ENCODE results near the gene CCR9.

Gene CCR9

DNA sequence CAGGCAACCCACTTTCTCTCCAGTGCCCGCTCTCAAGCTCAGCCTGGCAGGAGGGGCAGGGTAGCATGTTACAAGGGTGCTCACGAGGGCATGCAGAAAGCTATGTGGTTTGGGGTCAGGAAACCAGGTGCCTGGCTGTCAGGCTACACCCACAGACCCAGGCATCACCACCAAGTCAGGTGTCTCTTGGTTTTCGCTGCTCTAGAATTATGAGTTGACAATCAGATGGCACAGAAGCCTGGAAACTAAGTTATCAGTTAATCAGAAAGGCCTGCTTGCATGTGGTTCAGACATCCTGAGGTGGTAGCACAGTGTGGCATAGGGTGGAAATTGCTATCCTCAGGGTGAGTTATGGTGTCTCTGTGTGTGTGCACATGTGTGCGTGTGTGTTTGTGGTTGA is 16.2 kb upstream of the CCR9 start:
- H3K27ac ChIP-seq = no peak overlapping the region
- no peak overlapping the region for H3K4me3 ChIP-seq

GRCh38 chr3:45871780-45872179 is 14.6 kb upstream of the CCR9 start:
- Histone ChIP-seq H3K27ac (no peak overlapping the region), H3K4me3 (no peak overlapping the region)

- H3K27ac ChIP-seq = no peak overlapping the region
- H3K4me3 ChIP-seq = no peak overlapping the region
Measured at GRCh38 chr3:45872569-45872968, 13.8 kb upstream of the CCR9 start.

DNA sequence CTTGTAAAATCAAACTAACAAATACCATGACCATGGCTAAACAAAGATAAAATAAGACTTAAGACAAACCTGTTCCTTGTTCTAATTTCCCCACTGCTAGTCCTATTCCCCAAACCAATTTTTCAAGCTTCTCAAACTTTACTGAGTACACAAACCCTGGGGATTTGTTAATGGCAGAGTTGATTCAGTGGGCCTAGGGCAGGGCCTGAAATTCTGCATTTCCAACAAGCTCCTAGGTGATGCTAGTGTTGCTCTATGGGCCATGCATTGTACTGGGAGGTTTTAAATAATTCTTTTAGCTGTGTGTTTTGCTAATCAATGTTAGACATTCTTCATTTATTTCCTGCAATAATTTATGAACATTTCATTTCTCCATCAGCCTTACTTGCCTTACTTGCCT is 13.3 kb upstream of the CCR9 start:
- Histone ChIP-seq H3K27ac (no peak overlapping the region), H3K4me3 (no peak overlapping the region)

- Histone ChIP-seq H3K27ac (no peak overlapping the region), H3K4me3 (no peak overlapping the region)
Measured at GRCh38 chr3:45873638-45874037, 12.7 kb upstream of the CCR9 start.

GRCh38 chr3:45874677-45875346 is 11.5 kb upstream of the CCR9 start:
- H3K27ac ChIP-seq = no peak overlapping the region
- H3K4me3 ChIP-seq = no peak overlapping the region

GRCh38 chr3:45878124-45878523 is 8.2 kb upstream of the CCR9 start:
- Histone ChIP-seq H3K4me3 (no peak overlapping the region), H3K27ac (no peak overlapping the region)

- Histone ChIP-seq H3K27ac (no peak overlapping the region), H3K4me3 (no peak overlapping the region)
Measured at GRCh38 chr3:45880725-45881077, 5.6 kb upstream of the CCR9 start.

GRCh38 chr3:45881078-45882022 is 5.0 kb upstream of the CCR9 start:
- no peak overlapping the region for H3K27ac ChIP-seq
- H3K4me3 ChIP-seq = no peak overlapping the region

DNA sequence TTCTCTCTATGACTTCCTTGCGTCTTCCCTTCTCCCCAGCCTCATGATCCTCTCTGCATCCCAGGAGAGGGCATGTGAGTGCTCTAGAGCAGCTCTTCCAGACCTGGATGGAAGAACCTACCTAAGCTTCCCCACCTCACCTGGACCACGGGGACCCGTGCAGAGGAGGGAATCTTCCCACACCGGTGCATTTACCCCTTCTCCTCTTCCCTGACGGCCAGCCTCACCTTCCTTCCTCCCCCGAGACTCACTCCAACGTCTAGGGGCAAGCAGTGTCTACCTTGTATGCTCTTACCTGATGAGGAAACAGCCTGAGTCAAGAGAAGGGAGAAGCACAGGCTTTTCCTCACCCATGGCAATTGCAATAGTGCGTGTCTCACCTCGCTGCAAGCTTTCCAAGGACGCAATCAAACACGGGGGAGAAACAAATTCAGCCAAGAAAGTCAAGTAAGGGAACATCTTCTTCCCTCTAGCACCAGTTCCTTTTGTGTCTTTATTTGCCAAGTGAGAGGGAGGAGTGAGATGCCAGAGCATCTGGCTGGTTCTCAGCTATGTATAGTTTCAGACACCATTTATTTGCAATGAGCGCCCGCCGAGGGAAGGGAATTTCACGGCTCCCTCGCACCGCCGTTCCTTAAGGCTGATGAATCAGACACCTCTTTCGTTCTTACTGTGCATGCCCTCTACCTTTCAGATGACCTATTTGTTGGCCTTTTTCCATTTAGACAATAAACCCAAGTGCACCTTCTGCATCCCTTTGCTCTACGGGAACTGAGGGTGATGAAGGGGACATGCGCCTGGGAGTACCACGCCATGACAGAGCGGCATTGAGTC is 1.8 kb upstream of the CCR9 start:
- no peak overlapping the region for H3K27ac ChIP-seq
- H3K4me3 ChIP-seq = no peak overlapping the region

DNA sequence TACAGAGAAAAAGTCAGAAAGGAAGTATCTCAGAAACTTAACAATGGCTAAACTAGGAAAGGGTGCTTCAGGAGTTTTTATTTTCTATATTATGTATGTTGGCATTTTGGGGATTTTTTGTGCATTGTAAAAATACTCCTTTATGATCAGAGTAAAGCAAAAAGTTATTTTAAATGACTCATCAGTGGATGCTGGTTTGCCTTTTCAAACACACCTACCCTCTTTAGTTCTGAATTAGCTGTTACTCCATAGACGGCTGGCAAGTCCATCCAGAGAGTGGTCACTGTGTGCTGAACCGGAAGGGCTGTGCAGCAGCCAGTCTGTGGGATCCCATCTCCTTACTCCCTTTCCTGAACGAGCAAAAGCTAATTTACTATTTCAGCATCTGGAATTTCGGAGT is 942 bp downstream of the CCR9 start:
- H3K4me3 ChIP-seq = no peak overlapping the region
- H3K27ac ChIP-seq = no peak overlapping the region

DNA sequence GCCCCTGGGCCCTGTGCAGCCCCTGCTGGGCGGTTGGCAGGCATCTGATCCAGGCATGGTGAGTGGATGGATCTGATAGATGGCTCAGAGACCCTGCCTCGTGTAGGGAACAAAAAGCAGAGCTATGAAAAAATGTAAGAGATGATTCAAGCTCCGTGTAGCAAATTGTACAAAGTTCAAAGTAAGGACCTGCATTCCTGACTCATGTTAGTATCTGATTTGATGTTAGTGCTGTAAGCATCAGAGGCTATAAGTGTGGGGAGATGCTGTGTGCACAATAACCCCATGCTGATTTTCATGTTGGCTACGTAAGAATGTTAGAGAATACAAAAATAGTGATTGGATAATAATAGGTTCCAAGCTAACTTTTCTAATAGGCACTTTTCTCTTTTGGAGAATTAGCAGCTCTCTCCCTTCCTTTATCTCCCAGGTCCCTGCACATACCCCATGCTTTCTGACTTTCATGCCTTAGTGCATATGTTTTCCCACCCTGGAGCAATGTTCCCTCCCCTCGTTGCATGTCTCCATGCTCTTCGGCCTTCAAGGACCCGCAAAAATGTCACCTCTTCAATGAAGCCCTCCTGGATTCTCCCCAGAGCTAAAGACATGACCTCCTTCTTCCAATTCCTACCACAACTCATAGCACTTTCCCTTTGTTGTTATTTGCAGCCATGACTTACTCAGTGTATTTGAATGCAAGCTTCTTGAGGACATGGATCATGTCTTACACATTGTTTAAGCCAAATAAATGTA is 1.6 kb downstream of the CCR9 start:
- Histone ChIP-seq H3K27ac (no peak overlapping the region), H3K4me3 (no peak overlapping the region)

DNA sequence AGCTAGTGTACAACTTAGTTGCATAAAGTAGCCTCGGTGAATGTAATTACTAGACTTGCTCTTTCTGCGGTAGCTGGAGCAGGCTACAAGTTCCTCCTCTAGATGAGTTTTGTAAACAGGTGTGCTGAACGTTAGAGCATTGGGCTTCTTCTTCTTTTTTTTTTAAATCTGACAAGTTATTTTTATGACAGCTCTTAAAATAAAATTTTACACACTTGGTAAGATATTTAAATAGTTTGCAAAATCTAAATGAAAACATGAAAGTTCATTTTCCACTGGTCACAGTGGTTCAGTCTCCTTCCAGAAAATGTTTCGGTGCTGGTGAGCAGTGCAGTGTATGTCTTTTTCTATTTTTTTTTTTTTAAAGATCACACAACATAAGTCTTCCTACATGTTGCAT is 3.0 kb downstream of the CCR9 start:
- no peak overlapping the region for H3K27ac ChIP-seq
- no peak overlapping the region for H3K4me3 ChIP-seq

GRCh38 chr3:45890405-45890804 is 4.1 kb downstream of the CCR9 start:
- H3K4me3 ChIP-seq = no peak overlapping the region

DNA sequence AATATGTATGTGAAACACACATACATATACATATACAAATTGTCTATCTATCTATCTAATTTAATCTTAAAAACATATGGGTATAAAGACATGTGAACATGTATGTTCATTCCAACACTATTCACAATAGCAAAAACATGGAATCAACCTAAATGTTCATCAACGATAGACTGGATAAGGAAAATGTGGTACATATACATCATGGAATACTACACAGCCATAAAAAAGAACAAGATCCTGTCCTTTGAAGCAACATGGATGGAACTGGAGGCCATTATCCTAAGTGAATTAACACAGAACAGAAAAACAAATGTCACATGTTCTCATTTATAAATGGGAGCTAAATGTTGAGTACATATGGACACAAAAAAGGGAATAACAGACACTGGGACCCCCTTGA is 5.8 kb downstream of the CCR9 start:
- Histone ChIP-seq H3K27ac (no peak overlapping the region), H3K4me3 (no peak overlapping the region)

More at GRCh38 chr3:45890405-45890804, 4.1 kb downstream of the CCR9 start:
- no peak overlapping the region for H3K27ac ChIP-seq

DNA sequence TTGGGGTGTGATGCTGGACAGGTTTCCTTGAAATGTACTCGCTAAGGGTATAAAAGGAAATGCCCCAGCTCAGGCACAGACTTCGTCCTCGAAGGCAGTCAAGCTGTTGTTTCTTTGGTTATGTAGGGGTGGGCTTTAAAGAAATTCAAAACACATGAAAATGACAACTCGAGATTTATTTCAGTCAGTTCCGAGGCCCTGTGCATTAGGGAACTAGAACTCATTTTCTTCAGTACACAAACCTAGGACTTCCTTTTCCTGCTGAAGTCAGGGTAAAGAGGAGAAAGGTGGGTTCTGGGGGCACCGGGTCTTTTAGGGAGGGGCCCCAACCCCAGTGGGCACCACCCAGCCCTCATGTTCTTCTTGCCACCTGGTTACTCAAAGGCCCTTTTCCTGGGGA is 7.7 kb downstream of the CCR9 start:
- H3K4me3 ChIP-seq = no peak overlapping the region
- no peak overlapping the region for H3K27ac ChIP-seq

DNA sequence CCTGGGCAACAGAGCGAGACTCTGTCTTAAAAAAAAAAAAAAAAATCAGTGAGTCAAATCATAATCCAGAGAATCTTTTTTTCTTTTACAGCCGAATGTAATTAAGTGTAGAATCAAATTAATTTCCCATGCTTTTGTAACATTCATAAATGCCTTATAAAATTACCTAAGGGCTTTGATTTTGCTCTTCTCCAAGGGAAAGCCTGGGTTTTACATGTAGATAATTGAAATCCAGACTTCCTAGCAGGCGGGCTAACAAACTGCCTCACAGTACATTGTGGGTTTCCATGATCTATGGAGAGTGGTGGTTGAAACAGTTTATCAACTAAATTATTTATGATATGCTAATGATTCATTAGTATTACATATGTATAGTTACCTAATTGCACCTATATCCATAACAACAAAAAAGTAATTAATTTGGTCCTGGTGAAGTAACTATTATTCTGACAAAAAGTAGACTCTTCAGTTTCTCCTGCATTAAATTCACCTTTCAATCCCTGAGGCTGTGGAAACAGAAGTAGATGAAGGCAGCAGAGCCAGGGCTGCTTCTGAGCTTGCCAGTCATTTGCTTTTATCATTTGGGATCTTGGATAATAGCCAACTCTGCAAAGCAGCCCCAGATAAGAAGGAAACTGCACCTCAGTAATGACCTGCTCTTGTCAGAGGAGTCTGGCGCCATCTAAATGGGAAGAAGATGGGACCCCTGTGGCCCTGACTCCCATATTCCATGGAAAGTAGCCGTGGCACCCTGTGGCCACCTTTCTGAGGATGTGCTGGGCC is 9.5 kb downstream of the CCR9 start:
- Histone ChIP-seq H3K4me3 (no peak overlapping the region), H3K27ac (no peak overlapping the region)

DNA sequence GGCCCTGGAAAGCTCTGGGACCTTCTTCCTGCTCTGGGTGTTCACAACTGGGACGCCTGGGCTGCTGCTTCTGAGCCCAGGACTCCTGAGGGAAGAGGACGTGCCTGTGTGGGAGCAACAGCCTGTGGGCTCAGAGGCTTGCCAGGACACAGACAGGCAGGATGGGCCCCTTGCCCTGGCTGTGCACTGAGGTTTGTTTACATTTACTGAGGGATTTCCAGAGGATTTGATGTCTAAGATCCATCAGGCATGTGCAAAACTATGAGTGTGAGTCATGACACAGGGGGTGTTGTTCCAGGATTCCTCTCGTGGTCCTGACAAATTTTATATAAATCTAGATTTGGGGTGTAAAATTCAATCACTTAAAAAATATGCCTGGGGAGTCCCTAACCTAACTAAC is 10.6 kb downstream of the CCR9 start:
- no peak overlapping the region for H3K27ac ChIP-seq
- no peak overlapping the region for H3K4me3 ChIP-seq

DNA sequence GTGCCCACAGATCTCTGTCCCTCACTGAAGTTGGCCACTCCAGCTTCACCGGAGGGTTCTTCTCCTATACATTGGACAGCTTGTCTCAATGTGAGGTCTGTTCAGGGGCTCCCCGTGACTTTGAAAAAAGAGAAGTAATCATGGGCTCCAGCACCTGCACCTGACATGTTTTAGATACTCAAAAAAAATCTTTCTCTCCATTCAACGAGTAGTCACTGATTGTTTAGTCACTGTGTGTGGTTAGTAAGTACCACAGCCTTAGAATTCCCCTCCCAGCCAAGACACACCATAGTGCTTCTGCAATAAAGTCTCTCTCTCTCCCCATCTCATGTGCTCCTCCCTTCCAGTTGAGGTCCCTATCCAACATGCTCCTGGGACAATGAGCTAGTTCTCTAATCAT is 18.6 kb downstream of the CCR9 start:
- Histone ChIP-seq H3K27ac (no peak overlapping the region), H3K4me3 (no peak overlapping the region)

All from skin epidermis (tissue), 12 donors.